DOHH2 (cell line): ENCODE results near the gene APOBEC3G.

Experiments used
- H3F3A ChIP-seq: fragments of 200-600 bp; sonication (generic), shearing (Covaris generic); 2 replicates; pipeline ENCODE4 v1.6.0; 2016; ENCODE audit warnings: antibody characterized with exemption, mild to moderate bottlenecking; ENCODE audit not compliant: control insufficient read depth, insufficient read depth
- H3K27ac ChIP-seq: fragments of 200-600 bp; sonication (generic); 2 replicates; pipeline ENCODE4 v1.5.1; 2014; ENCODE audit warnings: low read depth, mild to moderate bottlenecking, low read length, moderate library complexity
- H3K27me3 ChIP-seq: fragments of 200-600 bp; sonication (generic); 2 replicates; pipeline ENCODE4 v1.6.1; 2014; ENCODE audit warnings: mild to moderate bottlenecking, low read length, mixed read lengths; ENCODE audit not compliant: control insufficient read depth
- H3K36me3 ChIP-seq: fragments of 200-600 bp; sonication (generic); 2 replicates; pipeline ENCODE4 v1.6.1; 2014; ENCODE audit warnings: mild to moderate bottlenecking, low read length, moderate library complexity, mixed read lengths; ENCODE audit not compliant: control insufficient read depth
- H3K4me1 ChIP-seq: fragments of 200-600 bp; sonication (generic); 2 replicates; pipeline ENCODE4 v1.6.1; 2014; ENCODE audit warnings: mild to moderate bottlenecking, low read length, mixed read lengths; ENCODE audit not compliant: control insufficient read depth
- H3K4me2 ChIP-seq: fragments of 200-600 bp; sonication (generic); 2 replicates; pipeline ENCODE4 v1.6.0; 2014; ENCODE audit warnings: mild to moderate bottlenecking, low read length, moderate library complexity
- H3K4me3 ChIP-seq: fragments of 200-600 bp; sonication (generic); 2 replicates; pipeline ENCODE4 v1.5.1; 2014; ENCODE audit warnings: mild to moderate bottlenecking, low read length, mixed read lengths
- H3K79me2 ChIP-seq: fragments of 200-600 bp; sonication (generic); 2 replicates; pipeline ENCODE4 v1.6.1; 2014; ENCODE audit warnings: mild to moderate bottlenecking, low read length, mixed read lengths; ENCODE audit not compliant: control insufficient read depth
- H3K9me2 ChIP-seq: fragments of 200-600 bp; sonication (generic); replicated peaks from 2 replicates; pipeline ENCODE4 v1.6.1; 2014; ENCODE audit warnings: mild to moderate bottlenecking, low read length, mixed read lengths; ENCODE audit not compliant: control insufficient read depth
- H3K9me3 ChIP-seq: fragments of 200-600 bp; sonication (generic); 2 replicates; pipeline ENCODE4 v1.6.1; 2014; ENCODE audit warnings: antibody characterized with exemption, low read length, mixed read lengths; ENCODE audit not compliant: control insufficient read depth, insufficient read depth
- H4K20me1 ChIP-seq: fragments of 200-600 bp; sonication (generic); 2 replicates; pipeline ENCODE4 v1.6.0; 2014; ENCODE audit warnings: low read depth, mild to moderate bottlenecking, antibody characterized with exemption, low read length, moderate library complexity; ENCODE audit not compliant: control insufficient read depth, insufficient read depth
- EZH2phosphoT487 ChIP-seq: fragments of 200-600 bp; sonication (generic); IDR thresholded peaks from 2 replicates; pipeline ENCODE4 v1.6.1; 2017; ENCODE audit warnings: borderline replicate concordance, mild to moderate bottlenecking, antibody characterized with exemption, low read length, moderate library complexity, mixed read lengths
- TF ChIP-seq, protein P1 (sequence below): fragments of 200-600 bp; sonication (generic); IDR thresholded peaks from one replicate; pipeline ENCODE4 v1.5.1; 2014; ENCODE audit warnings: antibody characterized with exemption, mild to moderate bottlenecking, low read depth, low read length; ENCODE audit not compliant: poor library complexity, severe bottlenecking

Gene APOBEC3G

DNA sequence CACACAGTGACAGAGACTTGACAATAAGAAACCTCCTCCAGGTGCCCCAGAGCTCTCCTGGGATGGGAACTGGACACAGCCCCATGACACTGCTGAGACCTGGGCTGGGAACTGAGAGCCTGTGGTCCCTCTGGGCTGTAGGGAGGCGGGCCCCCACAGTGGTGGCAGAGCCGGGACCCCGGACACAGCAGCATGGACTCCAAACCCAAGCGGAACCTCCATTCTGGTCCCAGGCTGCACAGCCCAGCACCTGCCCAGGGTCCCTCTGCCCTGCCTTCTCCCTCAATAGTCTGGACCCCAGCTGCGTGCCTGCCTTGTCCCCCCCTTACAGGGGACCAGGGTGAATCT lies 11.6 kb downstream of the APOBEC3G start:
- H3K36me3 ChIP-seq = no peaks in the 10 kb centered on the region
- no peaks in the 10 kb centered on the region for H3K27me3 ChIP-seq
- TF ChIP-seq, protein P1, sequence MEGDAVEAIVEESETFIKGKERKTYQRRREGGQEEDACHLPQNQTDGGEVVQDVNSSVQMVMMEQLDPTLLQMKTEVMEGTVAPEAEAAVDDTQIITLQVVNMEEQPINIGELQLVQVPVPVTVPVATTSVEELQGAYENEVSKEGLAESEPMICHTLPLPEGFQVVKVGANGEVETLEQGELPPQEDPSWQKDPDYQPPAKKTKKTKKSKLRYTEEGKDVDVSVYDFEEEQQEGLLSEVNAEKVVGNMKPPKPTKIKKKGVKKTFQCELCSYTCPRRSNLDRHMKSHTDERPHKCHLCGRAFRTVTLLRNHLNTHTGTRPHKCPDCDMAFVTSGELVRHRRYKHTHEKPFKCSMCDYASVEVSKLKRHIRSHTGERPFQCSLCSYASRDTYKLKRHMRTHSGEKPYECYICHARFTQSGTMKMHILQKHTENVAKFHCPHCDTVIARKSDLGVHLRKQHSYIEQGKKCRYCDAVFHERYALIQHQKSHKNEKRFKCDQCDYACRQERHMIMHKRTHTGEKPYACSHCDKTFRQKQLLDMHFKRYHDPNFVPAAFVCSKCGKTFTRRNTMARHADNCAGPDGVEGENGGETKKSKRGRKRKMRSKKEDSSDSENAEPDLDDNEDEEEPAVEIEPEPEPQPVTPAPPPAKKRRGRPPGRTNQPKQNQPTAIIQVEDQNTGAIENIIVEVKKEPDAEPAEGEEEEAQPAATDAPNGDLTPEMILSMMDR = no peak
- TF ChIP-seq EZH2phosphoT487 = no peak

GRCh38 chr22:39089928-39090327 lies 12.9 kb downstream of the APOBEC3G start:
- no peak overlapping the region for H3K27ac ChIP-seq
- H3F3A ChIP-seq = no peaks in the 10 kb centered on the region

More for the DNA sequence above, 11.6 kb downstream of the APOBEC3G start:
- H3K79me2 ChIP-seq = no peaks in the 10 kb centered on the region
- no peak overlapping the region for H3K27ac ChIP-seq
- no peak overlapping the region for H3K4me3 ChIP-seq
- H3K9me2 ChIP-seq = no peaks in the 10 kb centered on the region
- no peaks in the 10 kb centered on the region for H3F3A ChIP-seq
- no peaks in the 10 kb centered on the region for H4K20me1 ChIP-seq
- no peaks in the 10 kb centered on the region for H3K9me3 ChIP-seq
- H3K4me1 ChIP-seq = no peaks in the 10 kb centered on the region
- H3K4me2 ChIP-seq = no peak overlapping the region

DNA sequence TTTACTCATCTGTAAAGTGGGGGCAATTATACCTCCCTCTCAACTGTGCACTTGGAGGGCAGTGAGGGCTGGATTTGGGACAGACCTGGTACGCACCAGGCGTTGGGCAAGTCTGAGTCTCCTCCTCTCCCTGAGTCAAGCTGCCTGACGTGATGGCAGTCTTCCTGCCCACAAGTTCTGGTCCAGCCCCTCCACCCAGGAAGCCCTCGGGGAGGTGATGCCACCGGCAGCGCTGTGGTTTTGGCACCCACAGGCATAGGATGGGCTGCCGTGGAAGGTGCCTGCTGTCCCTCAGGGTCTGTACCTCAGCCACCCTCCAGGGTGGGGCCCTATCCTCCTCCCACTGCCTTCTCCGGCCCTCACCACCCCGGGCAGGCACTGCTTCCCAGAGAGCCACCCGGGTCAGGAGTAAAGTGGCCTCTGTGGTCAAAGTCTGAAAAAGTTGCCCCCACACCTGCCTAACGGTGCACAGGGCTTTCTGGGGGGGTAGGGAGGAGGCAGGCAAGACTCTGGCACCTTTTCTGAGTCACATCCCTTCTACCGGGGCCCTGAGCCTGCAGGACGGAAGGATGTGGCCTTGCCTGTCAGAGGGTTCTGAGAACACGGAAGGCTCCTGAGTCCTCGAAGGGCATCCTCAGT lies 13.5 kb downstream of the APOBEC3G start:
- Histone ChIP-seq H3K4me3 (no peak overlapping the region), H3K27me3 (no peaks in the 10 kb centered on the region), H3K9me3 (no peaks in the 10 kb centered on the region), H4K20me1 (no peaks in the 10 kb centered on the region), H3K36me3 (no peaks in the 10 kb centered on the region), H3F3A (no peaks in the 10 kb centered on the region), H3K9me2 (no peaks in the 10 kb centered on the region), H3K79me2 (no peaks in the 10 kb centered on the region), H3K27ac (no peak overlapping the region), H3K4me1 (no peaks in the 10 kb centered on the region), H3K4me2 (no peak overlapping the region)
- TF ChIP-seq EZH2phosphoT487 = no peak
- TF ChIP-seq, protein P1 = no peak

More at GRCh38 chr22:39089928-39090327, 12.9 kb downstream of the APOBEC3G start:
- no peak overlapping the region for H3K4me2 ChIP-seq
- H3K4me3 ChIP-seq = no peak overlapping the region
- no peaks in the 10 kb centered on the region for H3K79me2 ChIP-seq
- no peaks in the 10 kb centered on the region for H3K4me1 ChIP-seq
- no peaks in the 10 kb centered on the region for H4K20me1 ChIP-seq
- H3K27me3 ChIP-seq = no peaks in the 10 kb centered on the region
- TF ChIP-seq, protein P1 = no peak
- TF ChIP-seq EZH2phosphoT487 = no peak
- H3K36me3 ChIP-seq = no peaks in the 10 kb centered on the region
- no peaks in the 10 kb centered on the region for H3K9me3 ChIP-seq
- H3K9me2 ChIP-seq = no peaks in the 10 kb centered on the region
